Activated CD4-positive, alpha-beta T cell treated with anti-CD3 and anti-CD28 coated beads for 24 hours (primary cell): ENCODE measurements around the gene CHST1.

Source experiments
- DNase-seq, 2 donors: peaks; one replicate each; pipeline ENCODE4 v3.0.0-alpha.2; 2020; ENCODE audit warnings: low read depth in 2 of 2

Gene CHST1

DNA sequence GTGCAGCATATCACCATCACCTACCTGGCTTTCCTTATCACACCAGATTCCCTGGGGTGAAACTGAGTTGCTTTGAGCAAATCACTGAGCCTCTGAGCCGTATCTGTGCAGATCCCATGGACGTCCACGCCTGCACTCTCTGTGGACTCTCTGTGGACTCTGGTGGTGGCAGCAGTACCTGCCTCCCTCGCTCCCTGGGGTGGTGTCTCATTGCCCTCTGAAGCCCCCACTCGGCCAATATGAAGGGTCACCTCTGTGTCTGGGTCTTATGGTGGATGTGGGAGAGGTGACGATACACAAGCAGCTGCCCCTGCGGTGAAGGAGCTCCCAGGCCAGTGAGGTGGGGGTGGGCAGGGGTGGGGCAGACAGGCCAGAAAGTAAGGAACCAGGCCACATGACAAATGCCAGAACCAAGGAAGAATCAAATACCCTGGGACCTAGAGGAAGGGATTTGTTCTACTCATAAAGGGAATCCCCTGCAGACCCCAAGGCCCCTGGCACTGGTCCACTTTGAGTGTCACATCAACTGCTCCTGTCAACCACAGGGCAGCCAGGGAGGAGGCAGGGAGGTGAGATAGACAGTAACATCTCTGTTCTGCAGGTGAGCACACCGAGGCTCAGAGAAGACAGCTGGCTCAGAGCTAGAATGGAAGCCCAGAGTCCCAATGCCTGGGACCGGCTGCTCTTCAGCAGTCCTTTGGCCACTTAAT, 9.2 kb upstream of the CHST1 start:
- DNase-seq = no peak

DNA sequence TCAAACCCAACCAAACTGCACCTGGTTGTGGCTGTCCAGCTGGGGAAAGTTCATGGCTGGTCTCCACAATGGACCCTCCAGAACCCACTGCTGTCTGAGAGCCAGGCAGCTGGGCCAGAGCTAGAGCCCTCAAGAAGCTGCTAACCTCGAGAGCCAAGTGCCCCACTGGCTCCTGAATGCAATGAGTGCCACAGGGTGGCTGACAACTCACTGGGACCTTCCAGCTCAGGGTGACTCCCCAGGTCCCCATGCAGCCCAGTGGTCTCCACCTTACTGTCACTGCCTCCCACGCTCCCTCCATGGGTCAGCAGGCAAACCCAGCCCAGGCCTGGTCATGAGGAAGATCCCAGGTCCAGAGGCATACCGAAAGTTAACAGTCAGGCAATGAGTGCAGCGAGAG, 8.0 kb upstream of the CHST1 start:
- DNase-seq = no peak

DNA sequence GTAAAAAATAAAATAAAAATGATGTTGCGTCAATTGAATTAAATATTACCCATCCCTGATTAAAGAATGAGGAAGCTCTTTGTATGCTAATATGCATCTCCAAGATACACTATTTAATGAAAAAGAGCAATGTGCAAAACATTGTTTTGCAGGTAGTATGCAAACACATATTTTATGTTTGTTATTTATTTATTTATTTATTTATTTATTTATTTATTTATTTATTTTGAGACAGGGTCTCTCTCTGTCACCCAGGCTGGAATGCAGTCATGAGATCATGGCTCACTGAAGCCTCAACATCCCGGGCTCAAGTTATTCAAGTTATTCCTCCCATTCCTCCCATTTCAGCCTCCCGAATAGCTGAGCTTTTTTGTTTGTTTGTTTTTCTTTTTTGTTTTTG, 7.2 kb upstream of the CHST1 start:
- DNase-seq = no peak

DNA sequence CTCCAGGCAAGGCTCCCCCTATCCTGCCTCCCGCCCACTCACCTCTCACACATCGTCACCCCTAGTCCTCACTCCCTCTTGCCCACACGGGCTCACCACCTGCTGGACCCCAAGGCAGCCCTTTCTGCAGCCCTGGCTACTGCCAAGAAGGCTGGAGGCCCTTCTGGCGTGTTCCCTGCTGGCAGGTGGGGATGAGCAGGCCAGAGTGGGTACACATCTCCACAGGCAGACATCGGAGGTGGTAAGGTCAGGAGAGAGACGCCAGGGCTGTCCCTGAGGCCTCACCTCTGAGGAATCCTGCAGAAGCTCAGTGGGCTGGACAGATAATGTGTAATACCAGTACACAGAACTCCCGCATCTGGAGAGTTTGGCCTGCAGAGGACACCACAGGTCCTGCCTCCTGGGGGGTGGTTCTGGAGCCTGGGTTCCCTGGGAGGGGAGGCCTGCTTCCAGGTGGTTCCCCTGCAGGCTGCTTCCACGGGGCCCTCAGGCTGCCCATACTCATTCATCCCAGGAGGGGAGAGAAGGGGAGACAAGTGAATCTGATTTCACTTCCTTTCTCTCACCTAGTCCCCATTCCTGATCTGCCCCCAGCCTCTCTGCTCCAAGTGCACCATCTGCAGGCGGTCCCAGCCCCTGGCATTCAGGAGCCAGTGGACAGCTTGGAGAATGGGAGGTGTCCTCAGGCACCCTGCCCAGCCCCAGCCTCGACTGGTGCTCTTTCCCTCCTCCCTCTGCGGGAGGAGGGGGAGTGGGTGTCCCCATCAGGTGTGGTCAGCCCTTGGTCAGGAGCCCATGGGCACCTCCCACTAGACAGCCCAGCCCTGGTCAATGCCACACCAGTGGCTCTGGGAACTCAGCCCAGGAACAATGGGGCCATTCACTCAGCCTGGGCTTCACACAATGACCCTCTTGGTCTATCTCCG, 6.1 kb upstream of the CHST1 start:
- DNase-seq = no peak

DNA sequence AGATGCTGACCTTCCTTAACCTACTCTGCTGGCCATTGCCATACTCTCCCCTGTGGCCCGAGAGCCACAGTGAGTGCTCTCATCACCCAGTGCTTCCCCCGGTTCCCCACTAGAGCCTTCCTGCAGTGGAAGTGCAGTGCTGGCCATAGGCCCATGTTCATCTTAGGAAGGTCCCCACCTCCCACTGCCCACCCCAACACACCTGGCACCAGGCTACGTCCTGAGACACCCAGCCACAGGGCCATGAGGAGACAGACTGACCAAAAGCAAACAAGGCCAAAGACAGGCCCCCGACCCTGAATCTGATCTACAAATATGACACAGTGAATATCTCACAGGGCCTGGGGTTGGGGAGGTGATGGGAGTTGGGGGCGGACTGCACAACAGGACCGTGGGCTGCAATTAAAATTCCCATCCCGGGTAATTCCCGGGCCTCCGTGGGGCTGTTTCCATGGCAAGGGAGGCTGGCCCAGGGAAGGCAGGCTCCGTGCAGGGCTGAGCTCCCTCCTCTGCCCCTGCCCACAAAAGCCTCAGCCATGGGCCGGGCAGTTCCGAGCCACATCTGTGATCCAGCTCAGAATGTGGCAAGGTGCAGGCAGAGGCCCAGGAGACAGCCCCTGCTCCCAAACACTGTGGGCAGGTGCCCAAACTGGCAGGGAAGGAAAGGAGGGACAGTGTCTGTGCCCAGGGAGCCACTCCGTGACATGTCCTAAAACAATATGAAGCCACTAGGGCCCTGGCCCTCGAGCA, 5.1 kb upstream of the CHST1 start:
- no peak for DNase-seq

DNA sequence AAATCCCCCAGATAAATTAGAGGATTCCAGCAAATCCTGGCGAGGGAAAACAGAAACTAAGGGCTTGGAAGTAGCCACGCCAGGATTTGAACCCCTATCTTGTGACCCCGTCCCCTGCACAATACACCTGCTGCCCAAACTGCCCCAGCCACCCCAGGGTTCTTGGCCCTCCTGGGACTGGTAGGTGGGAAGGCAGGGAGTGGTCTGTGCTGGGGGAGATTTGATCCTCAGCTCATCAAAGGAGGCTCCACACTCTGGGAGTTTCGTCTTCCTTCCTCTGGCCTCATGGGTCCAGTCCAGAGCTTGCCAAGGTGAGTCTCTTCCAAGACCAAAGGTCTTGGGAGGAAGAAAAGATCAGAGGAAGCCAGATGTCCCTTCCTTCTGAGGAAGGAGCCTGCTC, 4.5 kb upstream of the CHST1 start:
- DNase-seq = no peak

DNA sequence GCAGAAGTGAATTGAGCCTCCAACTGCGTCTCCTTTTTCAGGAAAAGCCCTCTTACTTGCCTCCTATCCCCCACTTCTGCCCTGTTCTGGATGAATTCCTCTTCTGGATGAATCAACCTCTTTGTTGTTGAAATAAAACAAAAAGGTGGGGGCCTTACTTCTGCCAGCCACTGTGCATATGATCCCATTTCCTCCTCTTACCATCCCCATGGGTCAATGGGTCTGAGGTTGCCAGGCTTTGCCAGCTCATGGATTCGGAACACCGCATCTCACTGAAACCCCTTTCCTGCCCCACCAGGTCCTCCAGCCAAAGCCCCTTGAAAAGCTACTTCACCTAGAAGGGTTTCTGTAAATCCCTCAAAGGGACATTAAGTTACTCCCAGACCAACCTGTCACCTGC, 3.7 kb upstream of the CHST1 start:
- no peak for DNase-seq

DNA sequence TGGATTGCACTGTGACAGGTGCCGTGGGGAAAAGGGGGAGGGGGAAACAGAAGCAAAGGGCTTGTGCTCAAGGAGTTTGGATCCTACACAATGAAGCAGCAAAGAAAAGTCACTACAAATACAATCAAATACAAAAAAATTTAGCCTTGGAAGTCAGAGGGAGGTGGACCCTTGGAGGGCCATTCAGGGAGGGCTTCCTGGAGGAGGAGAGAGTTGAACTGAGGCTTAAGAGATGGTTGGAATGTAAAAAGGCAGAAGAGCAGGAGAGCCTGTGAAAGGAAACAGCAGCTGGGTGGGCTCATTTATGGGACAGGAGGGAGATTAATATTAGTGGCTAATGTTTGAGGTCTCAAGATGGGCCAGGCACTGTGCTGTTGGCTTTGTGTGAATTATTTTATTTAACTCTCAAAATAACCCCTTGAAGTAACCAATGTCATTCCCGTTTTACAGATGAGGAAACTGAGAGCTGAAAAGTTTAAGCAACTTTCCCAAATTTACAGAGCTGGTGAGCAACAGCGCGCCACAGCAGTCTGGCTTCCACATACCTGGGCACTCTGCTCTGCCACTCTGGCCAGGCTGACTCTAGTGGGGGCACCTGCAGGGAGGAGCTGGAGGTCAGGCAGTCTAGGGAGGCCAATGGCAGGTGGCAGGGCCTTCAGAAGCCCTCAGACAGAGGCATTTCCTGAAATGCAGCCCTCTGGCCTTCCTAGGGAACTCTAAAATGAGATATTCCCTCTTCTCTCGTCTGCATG, 2.7 kb upstream of the CHST1 start:
- no peak for DNase-seq

DNA sequence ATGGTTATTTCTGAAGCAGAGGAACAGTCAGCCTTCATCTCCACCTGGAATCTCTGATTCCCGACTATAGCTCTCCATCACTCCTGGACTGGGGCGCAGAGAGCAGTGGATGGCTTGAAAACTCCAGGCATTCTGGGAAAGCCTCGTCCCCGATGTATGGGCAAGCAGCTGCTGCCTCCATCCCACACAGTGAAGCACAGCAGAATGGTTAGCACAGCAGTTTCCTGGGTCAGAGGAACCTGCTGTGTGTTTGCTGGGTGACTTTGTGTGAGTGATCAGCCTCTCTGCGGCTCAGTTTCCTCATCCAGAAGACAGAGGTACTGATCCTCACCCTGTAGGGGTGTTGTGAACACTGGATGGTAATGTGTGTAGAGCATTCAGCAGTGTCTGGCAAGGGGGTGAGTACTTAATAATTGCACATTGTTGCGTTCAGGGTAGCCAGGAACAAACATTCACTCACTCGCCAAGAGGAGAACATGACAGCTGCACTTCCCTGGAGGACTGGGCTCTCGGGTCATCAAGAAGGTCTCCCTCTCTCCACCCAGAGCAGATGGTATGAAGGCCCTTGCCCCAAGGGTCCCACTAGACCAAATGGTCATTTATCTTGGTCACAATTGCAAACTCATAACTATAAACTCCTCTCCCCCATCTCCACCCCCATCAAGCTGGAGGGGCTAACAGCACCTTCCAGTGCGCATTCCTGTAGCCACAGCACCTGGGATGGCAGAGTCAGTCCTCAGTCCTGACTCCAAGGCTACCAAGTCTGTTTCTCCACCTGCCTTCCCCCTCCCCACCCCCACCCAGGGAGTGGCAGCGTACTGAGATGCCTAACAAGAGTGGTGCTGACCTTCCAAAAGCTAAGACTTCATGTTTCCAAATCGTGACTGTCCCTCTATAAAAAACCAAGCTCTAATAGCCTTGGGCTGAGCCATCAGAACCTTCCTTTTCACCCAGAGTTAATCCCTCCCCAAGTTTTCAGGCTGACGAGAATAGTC, 1.5 kb upstream of the CHST1 start:
- DNase-seq = no peak

DNA sequence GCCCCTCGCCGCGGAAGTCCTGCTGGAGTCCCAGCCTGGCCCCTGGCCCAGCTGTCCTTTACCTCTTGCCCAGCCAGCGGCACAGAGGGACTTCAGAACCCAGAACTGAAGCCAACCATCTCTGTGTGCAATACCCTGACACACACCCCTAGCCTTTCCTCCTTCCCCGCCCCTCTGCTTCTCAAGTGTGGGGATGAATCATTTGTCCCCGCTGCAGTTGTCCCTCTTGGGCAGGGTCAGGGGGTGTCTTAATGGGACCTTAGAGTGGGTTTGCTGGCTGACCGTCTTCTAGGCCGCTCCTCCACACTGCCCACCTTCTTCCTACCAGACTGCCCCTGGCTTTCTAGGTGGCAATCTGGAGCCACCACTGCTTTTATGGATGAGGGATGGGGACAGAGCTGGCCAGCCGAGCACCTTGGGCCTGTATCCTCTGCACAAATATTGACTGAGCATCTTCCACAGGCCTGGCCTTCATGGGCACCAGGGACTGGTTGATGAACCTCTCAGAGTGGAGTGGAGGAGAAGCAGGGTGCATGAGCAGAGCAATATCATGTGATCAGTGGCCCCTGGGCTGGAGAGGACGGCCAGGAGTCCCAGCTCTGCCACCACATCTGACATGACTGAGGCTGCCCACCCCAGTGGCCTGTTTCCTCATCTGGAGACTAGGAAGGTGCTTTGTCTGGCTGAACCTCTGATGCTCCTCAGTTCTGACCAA, 668 bp upstream of the CHST1 start:
- DNase-seq = no peak

DNA sequence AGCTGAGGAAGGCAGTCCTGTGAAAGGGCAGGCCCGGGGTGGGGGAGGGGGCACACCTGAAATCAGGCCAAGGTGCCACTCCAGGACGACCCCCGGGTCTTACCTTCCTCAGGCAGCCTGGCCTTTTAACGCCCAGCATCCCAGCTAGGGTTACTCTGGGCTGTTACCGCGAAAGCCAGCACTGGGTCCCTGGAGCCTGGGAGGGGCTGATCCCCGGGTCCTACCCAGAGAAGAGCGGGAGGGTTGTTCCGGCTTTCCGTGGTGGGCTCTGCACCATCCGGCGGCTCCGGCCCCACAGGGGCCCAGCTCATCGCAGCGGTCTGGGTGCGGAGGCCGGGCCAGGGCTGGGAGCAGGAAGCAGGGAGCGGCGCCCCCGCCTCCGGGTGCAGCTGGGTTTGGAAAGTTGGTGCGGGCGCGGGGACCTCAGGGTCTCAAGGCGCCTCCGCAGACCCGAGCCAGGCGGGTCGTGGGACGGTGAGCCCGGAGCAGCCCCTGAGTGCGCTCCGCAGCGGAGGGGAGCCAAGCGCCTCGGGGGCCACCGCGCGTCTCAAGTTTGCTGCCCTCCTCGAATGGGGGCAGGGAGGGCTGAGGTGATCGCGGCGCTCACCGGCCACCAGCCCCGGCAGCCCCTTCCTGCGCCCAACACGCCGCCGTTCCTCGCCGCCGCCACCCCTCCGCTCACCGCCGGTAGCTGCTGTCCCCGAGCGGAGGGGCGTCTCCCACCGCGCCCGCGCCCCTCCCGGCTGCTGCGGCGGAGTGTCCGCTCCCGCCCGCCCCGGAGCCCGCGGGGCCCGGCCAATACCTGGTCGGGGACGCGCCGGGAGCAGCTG, 831 bp downstream of the CHST1 start:
- no peak for DNase-seq

DNA sequence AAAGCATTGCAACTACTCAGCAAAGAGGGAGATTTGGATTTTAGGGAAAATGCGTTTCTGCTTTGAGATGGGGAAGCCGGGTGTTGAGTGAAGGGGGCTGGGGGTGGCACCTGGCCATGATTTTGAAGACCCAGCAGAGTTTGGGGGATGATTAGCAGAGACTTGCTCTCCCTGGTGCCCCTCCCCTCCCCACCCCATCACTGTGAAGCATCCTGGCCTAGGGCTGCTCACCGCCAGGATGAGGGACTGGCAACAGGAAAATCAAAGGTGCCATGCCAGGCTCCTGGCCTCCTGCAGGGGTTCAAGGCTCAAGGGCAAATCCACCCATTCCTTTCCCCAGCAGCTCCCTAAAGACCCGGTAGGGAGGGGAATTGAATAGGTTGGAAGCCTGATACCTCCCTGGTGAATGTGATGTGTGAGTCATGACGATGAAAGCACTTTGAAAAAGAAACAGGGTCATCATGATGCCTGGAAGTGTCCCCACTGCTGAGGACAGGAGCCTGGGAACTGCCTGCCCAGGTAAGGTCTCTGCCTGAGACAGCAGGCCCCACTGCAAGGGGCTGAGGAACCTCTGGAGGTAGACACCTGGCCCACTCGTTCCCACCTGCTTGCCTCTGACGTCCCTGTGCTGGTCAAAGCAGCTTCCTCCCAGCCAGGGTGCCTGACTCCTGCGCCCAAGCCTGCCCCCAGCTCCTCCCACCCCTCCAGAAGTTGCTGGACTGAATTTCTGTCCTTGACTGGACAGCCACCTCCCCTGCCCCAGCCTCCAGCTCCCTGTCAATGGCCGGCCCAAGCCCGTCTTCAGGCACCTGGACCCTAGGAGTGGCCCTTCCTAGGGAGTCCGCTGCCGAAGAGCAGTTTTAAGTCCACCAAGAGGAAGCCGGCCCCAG, 1.7 kb downstream of the CHST1 start:
- DNase-seq = no peak

DNA sequence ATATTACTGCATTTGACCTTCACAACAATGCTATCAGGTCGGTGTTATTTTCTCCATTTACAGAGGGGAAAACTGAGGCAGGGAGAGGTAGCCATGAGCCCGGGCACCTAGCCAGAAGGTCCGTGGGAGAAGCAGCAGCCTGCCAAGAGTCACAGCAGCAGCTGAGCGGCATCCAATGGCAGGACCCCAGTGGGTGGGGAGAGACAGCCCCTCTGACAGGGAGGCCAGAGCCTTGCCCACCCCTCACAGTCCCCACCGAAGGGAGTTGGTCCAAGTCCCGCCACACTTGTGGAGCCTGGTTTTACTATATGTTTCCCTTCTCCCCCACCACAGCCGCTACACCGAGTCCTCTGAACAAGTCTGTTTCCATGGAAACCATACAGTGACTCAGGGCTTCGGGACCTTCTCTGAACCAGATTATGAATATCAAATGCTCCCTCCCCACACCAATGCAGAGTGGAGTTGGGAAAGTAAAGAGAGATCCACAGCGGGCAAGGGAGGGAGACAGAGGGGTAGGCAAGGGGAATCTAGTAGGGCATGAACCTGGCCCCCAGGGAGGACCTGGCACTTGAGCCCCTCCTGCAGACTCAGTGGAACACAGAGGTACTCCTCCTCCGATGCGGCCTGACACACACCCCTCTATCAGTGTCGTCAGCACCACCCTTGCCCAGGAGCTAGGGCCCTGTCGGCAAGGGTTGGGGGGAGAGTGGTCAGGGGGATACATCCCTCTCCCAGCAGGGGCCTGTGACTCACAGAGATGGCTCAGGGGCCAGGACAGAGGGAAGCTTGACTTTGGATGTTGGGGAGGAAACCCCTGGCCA, 2.5 kb downstream of the CHST1 start:
- DNase-seq = peak in 1 of 2 donors; percentile 7

DNA sequence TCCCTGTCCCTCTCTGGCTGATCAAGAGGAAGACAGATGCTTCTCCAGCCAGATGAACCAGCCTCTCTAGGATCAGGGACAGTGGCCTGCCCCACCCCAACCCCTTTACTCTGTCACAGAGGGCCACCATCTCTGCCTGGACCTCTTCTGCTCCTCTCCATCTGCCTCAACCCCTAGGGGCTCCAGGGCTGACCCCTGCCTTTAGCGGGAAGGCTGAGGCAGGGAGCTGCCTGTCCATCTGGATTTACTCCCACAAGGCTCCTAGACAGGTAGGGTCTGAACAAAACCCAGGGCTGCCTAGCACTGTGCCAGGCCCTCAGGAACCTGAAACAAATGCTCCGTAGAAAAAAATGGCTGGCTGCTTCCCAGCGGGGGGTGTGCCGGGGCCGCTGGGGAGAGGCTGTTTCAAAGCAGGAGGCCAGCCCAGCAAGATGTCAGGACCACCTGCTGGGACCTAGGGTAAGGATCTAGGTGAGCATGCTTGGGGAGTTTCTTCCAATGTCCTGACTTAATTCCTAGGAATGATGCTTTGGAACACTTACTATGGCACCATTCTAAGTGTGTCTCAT, 3.2 kb downstream of the CHST1 start:
- DNase-seq = no peak

DNA sequence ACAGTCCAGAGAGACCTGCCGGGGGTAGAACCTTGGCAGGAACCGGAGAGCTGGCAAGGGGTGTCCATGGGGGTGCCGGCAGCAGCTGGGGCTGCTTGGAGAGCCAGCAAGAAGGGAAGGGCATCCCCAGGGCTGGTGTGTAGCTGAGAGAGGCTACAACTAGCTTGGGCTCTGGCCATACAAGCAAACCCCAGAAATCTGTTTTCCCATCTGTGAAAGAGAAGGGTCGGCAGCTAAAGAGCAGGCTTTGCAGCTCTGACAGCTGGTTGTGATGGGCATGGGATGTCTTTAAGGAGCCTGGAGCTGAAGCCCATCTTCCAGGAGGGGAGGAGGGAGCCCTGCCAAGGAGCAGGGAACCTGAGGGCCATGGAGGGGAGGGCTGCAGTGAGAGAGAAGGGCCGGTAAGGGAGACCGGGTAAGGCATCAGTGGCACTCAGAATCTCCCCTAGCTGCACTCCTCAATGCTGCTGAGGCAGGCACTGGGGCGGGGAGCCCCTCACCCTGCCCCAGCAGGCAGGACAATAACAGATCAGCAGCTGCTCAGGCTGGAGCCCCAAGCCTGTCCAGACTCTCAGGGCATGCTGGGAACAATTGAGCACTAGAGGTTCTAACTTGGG, 3.9 kb downstream of the CHST1 start:
- no peak for DNase-seq

DNA sequence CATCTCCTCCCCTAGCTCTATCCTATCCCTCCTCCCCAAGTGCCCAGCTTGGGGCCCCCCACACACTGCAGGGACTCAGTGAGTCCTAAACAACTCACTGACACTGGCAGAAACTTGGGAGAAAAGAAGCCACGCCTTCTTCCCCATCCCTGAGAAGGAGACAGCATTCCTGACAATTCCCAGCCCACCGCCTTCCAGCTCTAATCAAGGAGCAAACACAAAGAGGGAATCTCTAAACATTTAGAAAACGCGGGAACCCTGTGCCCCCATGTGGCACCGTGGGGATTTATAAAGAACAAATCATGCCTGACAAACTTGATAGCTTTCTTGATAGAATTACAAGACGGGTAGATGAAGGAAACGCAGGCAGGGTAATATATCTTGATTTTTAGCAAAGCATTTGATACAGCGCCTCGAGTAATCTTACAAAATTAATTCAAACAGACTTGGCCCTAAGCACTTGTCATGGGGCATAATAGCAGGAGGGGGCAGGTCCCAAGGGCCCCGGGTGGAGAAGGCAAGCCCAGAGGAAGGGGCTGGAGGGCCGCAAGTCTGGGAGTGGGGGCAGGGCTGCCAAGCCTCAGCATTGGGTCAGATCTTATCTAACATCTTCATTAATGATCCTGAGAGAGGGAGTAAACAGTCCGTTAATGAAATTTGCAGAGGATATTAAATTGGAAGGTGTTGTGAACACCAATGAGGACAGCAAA, 4.5 kb downstream of the CHST1 start:
- no peak for DNase-seq
